Large intestine (tissue), 3 donors: ENCODE data around the gene CD34. TPM values are rescaled to one million over a fixed set of nuclear protein-coding genes. Genes with fewer than 3 reads are reported as not detected.
A peak's percentile ranks its signal among the peaks of the same experiment; 100 is the strongest.
"Not testable (repeated sequence)": the region's sequence is repeated elsewhere in the genome, so short reads cannot be mapped to it uniquely, and the experiment has no call there.

Experiments
- DNase-seq, 2 donors: peaks; one replicate each; pipeline versions ENCODE4 v3.0.0 to v3.0.0-alpha.2; 2013
- H3K27ac ChIP-seq: one replicate; pipeline ENCODE4 v1.5.1; 2013; ENCODE audit warnings: low read length
- H3K27me3 ChIP-seq: 2 replicates; pipeline ENCODE4 v1.6.1; 2013; ENCODE audit warnings: low read length; ENCODE audit not compliant: control insufficient read depth, insufficient read depth
- H3K36me3 ChIP-seq: 2 replicates; pipeline ENCODE4 v1.6.1; 2013; ENCODE audit warnings: low read length; ENCODE audit not compliant: control insufficient read depth, insufficient read depth
- H3K4me1 ChIP-seq: one replicate; pipeline ENCODE4 v1.6.1; 2013; ENCODE audit warnings: low read length; ENCODE audit not compliant: control insufficient read depth, insufficient read depth
- H3K4me3 ChIP-seq: one replicate; pipeline ENCODE4 v1.5.1; 2013; ENCODE audit warnings: low read length
- H3K9me3 ChIP-seq: one replicate; pipeline ENCODE4 v1.6.1; 2013; ENCODE audit warnings: mild to moderate bottlenecking, low read depth, low read length, moderate library complexity; ENCODE audit not compliant: control insufficient read depth
- WGBS: methylation state at CpG from one replicate; pipeline ENCODE4 v1.1.5; 2013; ENCODE audit warnings: low lambda C conversion rate; ENCODE audit not compliant: insufficient coverage; 5-methylcytosine and 5-hydroxymethylcytosine counted together
- polyA plus RNA-seq: library from polyadenylated mRNA; unstranded; fragments of 120-200 nt; gene quantifications from one replicate; pipeline ENCODE4 v1.2.1, GENCODE V29; 2013

The CD34 gene
- polyA plus RNA-seq, 1 donor = 33.1 TPM

- Histone ChIP-seq H3K36me3 (no peaks in the 10 kb centered on the region), H3K9me3 (no peaks in the 10 kb centered on the region), H3K27me3 (peaks cover 2% of the 10 kb centered on the region), H3K4me1 (peaks cover 7% of the 10 kb centered on the region), H3K4me3 (no peak overlapping the region), H3K27ac (no peak overlapping the region)
- DNase-seq = no peak
- no CpG with 5 or more reads among the region's 5 CpGs for WGBS
Observed at GRCh38 chr1:207888652-207889051, 22.3 kb downstream of the CD34 start.

- no peaks in the 10 kb centered on the region for H3K9me3 ChIP-seq
- DNase-seq = no peak
- H3K4me1 ChIP-seq = peaks cover 7% of the 10 kb centered on the region
- no peak overlapping the region for H3K4me3 ChIP-seq
- H3K36me3 ChIP-seq = no peaks in the 10 kb centered on the region
- no peaks in the 10 kb centered on the region for H3K27me3 ChIP-seq
- no peak overlapping the region for H3K27ac ChIP-seq
- no CpG with 5 or more reads among the region's 19 CpGs for WGBS
Observed at GRCh38 chr1:207887542-207888201, 23.3 kb downstream of the CD34 start.

GRCh38 chr1:207886227-207886626 lies 24.7 kb downstream of the CD34 start:
- H3K36me3 ChIP-seq = no peaks in the 10 kb centered on the region
- H3K27me3 ChIP-seq = no peaks in the 10 kb centered on the region
- no peak for DNase-seq
- H3K4me3 ChIP-seq = no peak overlapping the region
- no CpG with 5 or more reads among the region's 1 CpG for WGBS
- H3K4me1 ChIP-seq = peaks cover 7% of the 10 kb centered on the region
- no peaks in the 10 kb centered on the region for H3K9me3 ChIP-seq
- H3K27ac ChIP-seq = no peak overlapping the region

GRCh38 chr1:207885129-207886032 lies 25.5 kb downstream of the CD34 start:
- Histone ChIP-seq H3K27me3 (no peaks in the 10 kb centered on the region), H3K4me1 (peaks cover 7% of the 10 kb centered on the region), H3K4me3 (no peak overlapping the region), H3K9me3 (no peaks in the 10 kb centered on the region), H3K27ac (no peak overlapping the region), H3K36me3 (no peaks in the 10 kb centered on the region)
- no CpG with 5 or more reads among the region's 9 CpGs for whole genome bisulfite sequencing
- DNase-seq = peak; percentile 75 to 77

GRCh38 chr1:207884266-207885029 lies 26.5 kb downstream of the CD34 start:
- Histone ChIP-seq H3K4me3 (no peak overlapping the region), H3K36me3 (no peaks in the 10 kb centered on the region), H3K9me3 (no peaks in the 10 kb centered on the region), H3K27me3 (no peaks in the 10 kb centered on the region), H3K27ac (no peak overlapping the region), H3K4me1 (peaks cover 7% of the 10 kb centered on the region)
- no peak for DNase-seq
- 83% methylated on average over 2 of the region's 9 CpGs for WGBS

GRCh38 chr1:207883660-207884250 lies 27.2 kb downstream of the CD34 start:
- H3K36me3 ChIP-seq = no peaks in the 10 kb centered on the region
- H3K4me3 ChIP-seq = no peak overlapping the region
- H3K9me3 ChIP-seq = no peaks in the 10 kb centered on the region
- H3K27ac ChIP-seq = no peak overlapping the region
- no CpG with 5 or more reads among the region's 2 CpGs for WGBS
- no peaks in the 10 kb centered on the region for H3K27me3 ChIP-seq
- DNase-seq = no peak
- H3K4me1 ChIP-seq = peaks cover 7% of the 10 kb centered on the region

GRCh38 chr1:207883104-207883651 lies 27.7 kb downstream of the CD34 start:
- Histone ChIP-seq H3K4me3 (no peak overlapping the region), H3K27me3 (no peaks in the 10 kb centered on the region), H3K9me3 (no peaks in the 10 kb centered on the region), H3K36me3 (no peaks in the 10 kb centered on the region), H3K27ac (no peak overlapping the region), H3K4me1 (peaks cover 7% of the 10 kb centered on the region)
- DNase-seq = no peak
- WGBS = 66% methylated on average over 4 of the region's 5 CpGs

GRCh38 chr1:207882692-207883091 lies 28.2 kb downstream of the CD34 start:
- Histone ChIP-seq H3K27me3 (no peaks in the 10 kb centered on the region), H3K4me3 (no peak overlapping the region), H3K27ac (no peak overlapping the region), H3K36me3 (no peaks in the 10 kb centered on the region), H3K4me1 (peaks cover 7% of the 10 kb centered on the region), H3K9me3 (no peaks in the 10 kb centered on the region)
- DNase-seq = no peak
- WGBS = no CpG with 5 or more reads among the region's 3 CpGs

- no peaks in the 10 kb centered on the region for H3K36me3 ChIP-seq
- no peak for DNase-seq
- no peak overlapping the region for H3K4me3 ChIP-seq
- no peak overlapping the region for H3K27ac ChIP-seq
- no peaks in the 10 kb centered on the region for H3K27me3 ChIP-seq
- WGBS = 100% methylated on average over 1 of the region's 1 CpG
- H3K9me3 ChIP-seq = no peaks in the 10 kb centered on the region
- no peaks in the 10 kb centered on the region for H3K4me1 ChIP-seq
Observed at GRCh38 chr1:207878939-207879338, 32.0 kb downstream of the CD34 start.

- 33% methylated on average over 1 of the region's 5 CpGs for WGBS
- DNase-seq, H3K4me3 ChIP-seq, H3K36me3 ChIP-seq, H3K4me1 ChIP-seq, H3K27me3 ChIP-seq, H3K27ac ChIP-seq, H3K9me3 ChIP-seq: not testable (repeated sequence)
Observed at GRCh38 chr1:207877914-207878313, 33.0 kb downstream of the CD34 start.
